Body of pancreas (tissue), 4 donors: ENCODE measurements around the gene SEC23A. TPM values are rescaled to one million over a fixed set of nuclear protein-coding genes. Genes with fewer than 3 reads are reported as not detected.

Experiments used
- ATAC-seq: fragments of 150-250 bp; one replicate; pipeline ENCODE4 v1.9.1; 2016
- DNase-seq, 4 donors: peaks; one replicate each; pipeline ENCODE4 v3.0.0-alpha.2; 2019
- H3K27ac ChIP-seq, 4 donors: fragments of 200-600 bp; sonication (generic); 1 replicate in 3 of 4; 2 replicates in 1 of 4; pipeline versions ENCODE4 v1.5.1 to v1.6.1; 2016 to 2019; ENCODE audit warnings: mild to moderate bottlenecking in 1 of 4, mixed read lengths in 1 of 4, moderate library complexity in 1 of 4
- H3K27me3 ChIP-seq, 2 donors: fragments of 200-600 bp; sonication (generic); one replicate each; pipeline ENCODE4 v1.6.0; 2016; ENCODE audit warnings: mild to moderate bottlenecking in 1 of 2
- H3K36me3 ChIP-seq, 2 donors: fragments of 200-600 bp; sonication (generic); replicated peaks in 1 of 2; 2 replicates each; pipeline ENCODE4 v1.5.1; 2016; ENCODE audit warnings: low read depth in 2 of 2; ENCODE audit not compliant: insufficient read depth in 1 of 2
- H3K4me1 ChIP-seq: fragments of 200-600 bp; sonication (generic); one replicate; pipeline ENCODE4 v1.6.0; 2016
- H3K4me3 ChIP-seq, 2 donors: fragments of 200-600 bp; sonication (generic); 1 replicate in 1 of 2; 2 replicates in 1 of 2; pipeline ENCODE4 v1.5.1; 2016 to 2019
- H3K9me3 ChIP-seq, 3 donors: fragments of 200-600 bp; sonication (generic); 1 replicate in 2 of 3; 2 replicates in 1 of 3; pipeline ENCODE4 v1.5.1; 2016
- POLR2A ChIP-seq, 3 donors: fragments of 450-650 bp; IDR thresholded peaks; one replicate each; pipeline ENCODE4 v1.6.1; 2016; ENCODE audit warnings: antibody characterized with exemption in 3 of 3, mild to moderate bottlenecking in 2 of 3
- WGBS, 2 donors: methylation state at CpG; one replicate each; pipeline ENCODE4 v1.1.5; 2017; 5-methylcytosine and 5-hydroxymethylcytosine counted together
- intact Hi-C: fragments of 100-400 bp; cut with DNase I; formaldehyde crosslinking; loops from one replicate; pipeline ENCODE4 v1.15.1; 2023
- total RNA-seq, 2 donors: library from RNA; depleted of rRNA; stranded (reverse); fragments of >200 nt; gene quantifications; one replicate each; pipeline ENCODE4 v1.1.0, GENCODE V29; 2016
- TF ChIP-seq, protein P1 (sequence below), 7 experiments: fragments of 450-650 bp in 4 of 7; fragments of 200-600 bp in 3 of 7; sonication (generic) in 3 of 7; IDR thresholded peaks; one replicate each; pipeline ENCODE4 v1.5.1; 2016 to 2019; ENCODE audit warnings: antibody characterized with exemption in 7 of 7

SEC23A gene
- total RNA-seq, 2 donors from 2014 or later, result 33.2 to 62.3 TPM

- no peak overlapping the region for H3K4me3 ChIP-seq
- TF ChIP-seq POLR2A (IDR thresholded peaks at IDR 0.05), result no peak
- TF ChIP-seq, protein P1, sequence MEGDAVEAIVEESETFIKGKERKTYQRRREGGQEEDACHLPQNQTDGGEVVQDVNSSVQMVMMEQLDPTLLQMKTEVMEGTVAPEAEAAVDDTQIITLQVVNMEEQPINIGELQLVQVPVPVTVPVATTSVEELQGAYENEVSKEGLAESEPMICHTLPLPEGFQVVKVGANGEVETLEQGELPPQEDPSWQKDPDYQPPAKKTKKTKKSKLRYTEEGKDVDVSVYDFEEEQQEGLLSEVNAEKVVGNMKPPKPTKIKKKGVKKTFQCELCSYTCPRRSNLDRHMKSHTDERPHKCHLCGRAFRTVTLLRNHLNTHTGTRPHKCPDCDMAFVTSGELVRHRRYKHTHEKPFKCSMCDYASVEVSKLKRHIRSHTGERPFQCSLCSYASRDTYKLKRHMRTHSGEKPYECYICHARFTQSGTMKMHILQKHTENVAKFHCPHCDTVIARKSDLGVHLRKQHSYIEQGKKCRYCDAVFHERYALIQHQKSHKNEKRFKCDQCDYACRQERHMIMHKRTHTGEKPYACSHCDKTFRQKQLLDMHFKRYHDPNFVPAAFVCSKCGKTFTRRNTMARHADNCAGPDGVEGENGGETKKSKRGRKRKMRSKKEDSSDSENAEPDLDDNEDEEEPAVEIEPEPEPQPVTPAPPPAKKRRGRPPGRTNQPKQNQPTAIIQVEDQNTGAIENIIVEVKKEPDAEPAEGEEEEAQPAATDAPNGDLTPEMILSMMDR (IDR thresholded peaks at IDR 0.05), result no peak
- H3K27me3 ChIP-seq, result no peaks in the 10 kb centered on the region
- H3K4me1 ChIP-seq, result peaks cover 10% of the 10 kb centered on the region
- H3K27ac ChIP-seq, result no peak overlapping the region
- H3K36me3 ChIP-seq, result peaks cover 0 to 7% of the 10 kb centered on the region in 2 donors
- ATAC-seq (no peak), DNase-seq (no peak)
- no peaks in the 10 kb centered on the region for H3K9me3 ChIP-seq
- intact Hi-C loops, result no loop called here
- WGBS, 2 donors, result 92 to 96% methylated on average over 10 of the region's 10 CpGs
These were observed 72.8 kb downstream of the SEC23A start for GRCh38 chr14:39030209-39030608.

DNA sequence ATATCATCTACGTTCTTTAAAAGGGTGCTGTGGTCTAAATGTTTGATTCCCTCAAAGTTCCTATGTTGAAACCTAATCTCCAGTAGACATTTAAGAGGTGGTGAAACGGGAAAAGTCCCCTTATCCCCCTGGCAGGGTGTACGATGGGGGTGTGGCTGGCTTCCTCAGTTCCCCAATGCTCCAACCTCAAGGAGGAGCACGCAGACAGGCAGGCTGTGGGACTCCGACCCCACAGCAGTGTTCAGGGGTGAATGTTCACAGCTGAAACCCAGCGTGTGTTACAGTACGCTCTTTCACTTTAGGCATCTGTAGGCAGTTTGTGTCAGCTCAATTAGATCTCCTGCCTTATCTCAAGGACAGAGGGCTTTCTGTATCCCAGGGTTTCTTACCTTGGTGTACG lies 73.2 kb downstream of the SEC23A start:
- 86 to 91% methylated on average over 7 to 8 of the region's 8 CpGs for WGBS, 2 donors
- H3K27ac ChIP-seq, result no peak overlapping the region
- DNase-seq, result no peak
- TF ChIP-seq POLR2A (IDR thresholded peaks at IDR 0.05), result no peak
- TF ChIP-seq, protein P1 (IDR thresholded peaks at IDR 0.05), result no peak
- peaks cover 0 to 7% of the 10 kb centered on the region in 2 donors for H3K36me3 ChIP-seq
- no peak overlapping the region for H3K4me3 ChIP-seq
- intact Hi-C loops, result no loop called here
- no peaks in the 10 kb centered on the region for H3K27me3 ChIP-seq
- peaks cover 14% of the 10 kb centered on the region for H3K4me1 ChIP-seq
- no peaks in the 10 kb centered on the region for H3K9me3 ChIP-seq
- no peak for ATAC-seq

DNA sequence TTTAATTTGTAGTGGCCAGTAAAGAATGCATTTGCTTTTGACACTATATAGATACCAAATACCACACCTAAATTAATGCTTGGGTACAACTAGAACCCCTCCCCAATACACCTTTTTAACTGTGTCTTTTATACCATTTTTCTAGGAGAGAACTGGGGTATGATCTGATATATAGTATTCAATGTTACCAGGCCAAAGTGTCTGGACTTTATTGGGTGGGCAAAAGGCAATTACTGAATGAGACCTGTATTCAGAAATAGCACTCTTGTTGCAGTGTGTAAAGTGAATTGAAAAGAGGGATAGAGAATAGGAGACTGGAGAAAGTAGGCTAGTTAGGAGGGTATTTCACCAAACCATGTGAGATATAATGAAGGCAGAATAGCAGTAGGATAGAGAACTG lies 74.4 kb downstream of the SEC23A start:
- no peak overlapping the region for H3K4me3 ChIP-seq
- no peaks in the 10 kb centered on the region for H3K27me3 ChIP-seq
- no peak for ATAC-seq
- TF ChIP-seq POLR2A (IDR thresholded peaks at IDR 0.05), result no peak
- TF ChIP-seq, protein P1 (IDR thresholded peaks at IDR 0.05), result no peak
- peaks cover 26% of the 10 kb centered on the region for H3K4me1 ChIP-seq
- DNase-seq, result no peak
- no peak overlapping the region for H3K27ac ChIP-seq
- H3K36me3 ChIP-seq, result peaks cover 0 to 7% of the 10 kb centered on the region in 2 donors
- intact Hi-C loops, result no loop called here
- H3K9me3 ChIP-seq, result no peaks in the 10 kb centered on the region

GRCh38 chr14:39025810-39026627 lies 77.0 kb downstream of the SEC23A start:
- Histone ChIP-seq H3K4me3 (no peak overlapping the region), H3K9me3 (no peaks in the 10 kb centered on the region), H3K27ac (no peak overlapping the region), H3K27me3 (no peaks in the 10 kb centered on the region), H3K4me1 (peaks cover 29% of the 10 kb centered on the region), H3K36me3 (peaks cover 0 to 7% of the 10 kb centered on the region in 2 donors)
- intact Hi-C loops, result no loop called here
- DNase-seq, result no peak
- TF ChIP-seq, protein P1 (IDR thresholded peaks at IDR 0.05), result no peak
- TF ChIP-seq POLR2A (IDR thresholded peaks at IDR 0.05), result no peak
- ATAC-seq, result no peak
- 28 to 39% methylated on average over 3 of the region's 3 CpGs for WGBS, 2 donors
